ENCODE data around the gene EML4. TPM values are rescaled to one million over a fixed set of nuclear protein-coding genes. Genes with fewer than 3 reads are reported as not detected.
A peak's percentile ranks its signal among the peaks of the same experiment; 100 is the strongest.

EML4 gene
- total and polyA plus RNA-seq, 2 of the 13 experiments (the other 11 are each of a cell fraction or from before 2014, with no cell fraction given), result 243 to 476 TPM

GRCh38 chr2:42342061-42342794 lies 173.1 kb downstream of the EML4 start (continued):
- TF ChIP-seq ISL2 (CRISPR knock-in tag; IDR thresholded peaks at IDR 0.05) (no peak), ZNF580 (CRISPR knock-in tag; IDR thresholded peaks at IDR 0.05; ENCODE audit: borderline replicate concordance, low read depth) (no peak), CCDC6 (CRISPR knock-in tag; IDR thresholded peaks at IDR 0.05) (no peak), GPN1 (CRISPR knock-in tag; IDR thresholded peaks at IDR 0.05; ENCODE audit: borderline replicate concordance) (no peak), KDM3A (CRISPR knock-in tag; IDR thresholded peaks at IDR 0.05; ENCODE audit: low read depth) (no peak), SMAD9 (CRISPR knock-in tag; IDR thresholded peaks at IDR 0.05) (0 out of 2 replicates have a peak, but pooled peaks have one; percentile 83), ZBTB1 (CRISPR knock-in tag; IDR thresholded peaks at IDR 0.05; ENCODE audit: borderline replicate concordance) (no peak), ZNF724P (CRISPR knock-in tag; IDR thresholded peaks at IDR 0.05; ENCODE audit: borderline replicate concordance) (0 out of 2 replicates have a peak, but pooled peaks have one; percentile 41), FOSL2 (CRISPR knock-in tag; IDR thresholded peaks at IDR 0.05) (peak; percentile 75), CBX5 (CRISPR knock-in tag; IDR thresholded peaks at IDR 0.05; ENCODE audit: borderline replicate concordance) (no peak), ZNF850 (CRISPR knock-in tag; conservative IDR thresholded peaks at IDR 0.05) (no peak), MYC (CRISPR knock-in tag; IDR thresholded peaks at IDR 0.05; ENCODE audit: borderline replicate concordance) (no peak), TFE3 (CRISPR knock-in tag; IDR thresholded peaks at IDR 0.05) (peak; percentile 88), ZZZ3 (CRISPR knock-in tag; IDR thresholded peaks at IDR 0.05; ENCODE audit: borderline replicate concordance) (no peak), MXD3 (CRISPR knock-in tag; IDR thresholded peaks at IDR 0.05) (0 out of 2 replicates have a peak, but pooled peaks have one; percentile 14), ZUFSP (CRISPR knock-in tag; IDR thresholded peaks at IDR 0.05; ENCODE audit: borderline replicate concordance) (no peak), DPF2 (CRISPR knock-in tag; IDR thresholded peaks at IDR 0.05; ENCODE audit: borderline replicate concordance, low read depth) (0 out of 2 replicates have a peak, but pooled peaks have one; percentile 29), ZMYM3 (CRISPR knock-in tag; IDR thresholded peaks at IDR 0.05) (no peak), POLR2AphosphoS2 (IDR thresholded peaks at IDR 0.05; ENCODE audit: low read depth, low read length) (peak; percentile 78; the same call in 1 of the 2 replicates), ELF4 (CRISPR knock-in tag; IDR thresholded peaks at IDR 0.05; ENCODE audit: borderline replicate concordance) (no peak), ZMYM2 (CRISPR knock-in tag; IDR thresholded peaks at IDR 0.05) (no peak), HMGA1 (CRISPR knock-in tag; conservative IDR thresholded peaks at IDR 0.05) (no peak), ZNF512 (CRISPR knock-in tag; IDR thresholded peaks at IDR 0.05) (no peak), KAT8 (CRISPR knock-in tag; IDR thresholded peaks at IDR 0.05) (0 out of 2 replicates have a peak, but pooled peaks have one; percentile 3), ZNF547 (CRISPR knock-in tag; IDR thresholded peaks at IDR 0.05) (peak; percentile 26; the same call in 1 of the 2 replicates)

Measured in HepG2 (cell line).